PC-9 (cell line): ENCODE measurements around the gene PARP3. TPM values are rescaled to one million over a fixed set of nuclear protein-coding genes. Genes with fewer than 3 reads are reported as not detected.

Source experiments
- BruUV-seq: library from RNA; stranded (reverse); fragments of 400-500 nt; replicated peaks from 2 replicates; lab custom pipeline; 2021; lab: Mats Ljungman, UMichigan
- CTCF ChIA-PET: fragments of 300-600 bp; sonication (Branson Sonifier 250); formaldehyde crosslinking; loops from one replicate; lab custom pipeline; 2022; ENCODE audit warnings: antibody characterized with exemption; lab: Charles Lee
- POLR2A ChIA-PET: fragments of 300-600 bp; sonication (Branson Sonifier 250); formaldehyde crosslinking; loops from one replicate; lab custom pipeline; 2022; ENCODE audit warnings: antibody characterized with exemption; ENCODE audit not compliant: unreplicated experiment; lab: Charles Lee
- DNase-seq, 2 experiments: peaks; one replicate each; pipeline versions ENCODE4 v3.0.0 to v3.0.0-alpha.2; 2015 to 2022; ENCODE audit warnings: mixed read lengths in 1 of 2
- H2AFZ ChIP-seq: fragments of 200-600 bp; sonication (generic); 2 replicates; pipeline ENCODE4 v1.8.1; 2017; ENCODE audit warnings: antibody characterized with exemption
- H3F3A ChIP-seq: fragments of 200-600 bp; sonication (generic); 2 replicates; pipeline ENCODE4 v1.8.1; 2017; ENCODE audit warnings: antibody characterized with exemption, mild to moderate bottlenecking, low read depth; ENCODE audit not compliant: insufficient read depth
- H3K27ac ChIP-seq: fragments of 200-600 bp; sonication (generic); 2 replicates; pipeline ENCODE4 v1.6.1; 2016; ENCODE audit warnings: mixed run types
- H3K27me3 ChIP-seq: fragments of 200-600 bp; sonication (generic); 2 replicates; pipeline ENCODE4 v1.6.1; 2016; ENCODE audit warnings: low read depth, mixed run types; ENCODE audit not compliant: insufficient read depth
- H3K36me3 ChIP-seq: fragments of 200-600 bp; sonication (generic); 2 replicates; pipeline ENCODE4 v1.6.1; 2016; ENCODE audit warnings: low read depth, mixed run types
- H3K4me1 ChIP-seq: fragments of 200-600 bp; sonication (generic); replicated peaks from 2 replicates; pipeline ENCODE4 v1.6.1; 2016; ENCODE audit warnings: mixed run types; ENCODE audit not compliant: insufficient read depth
- H3K4me2 ChIP-seq: fragments of 200-600 bp; sonication (generic); 2 replicates; pipeline ENCODE4 v1.6.1; 2017; ENCODE audit warnings: mixed run types
- H3K4me3 ChIP-seq: fragments of 200-600 bp; sonication (generic); 2 replicates; pipeline ENCODE4 v1.6.1; 2016; ENCODE audit warnings: mixed run types
- H3K79me2 ChIP-seq: fragments of 200-600 bp; sonication (generic); 2 replicates; pipeline ENCODE4 v1.6.1; 2017; ENCODE audit warnings: low read depth, mixed run types
- H3K9me2 ChIP-seq: fragments of 200-600 bp; sonication (generic); 2 replicates; pipeline ENCODE4 v1.8.1; 2017; ENCODE audit warnings: mild to moderate bottlenecking; ENCODE audit not compliant: insufficient read depth
- H3K9me3 ChIP-seq: fragments of 200-600 bp; sonication (generic); 2 replicates; pipeline ENCODE4 v1.8.1; 2016; ENCODE audit warnings: low read depth; ENCODE audit not compliant: insufficient read depth
- H4K20me1 ChIP-seq: fragments of 200-600 bp; sonication (generic); 2 replicates; pipeline ENCODE4 v1.8.1; 2017; ENCODE audit not compliant: insufficient read depth
- CTCF ChIP-seq: fragments of 200-600 bp; sonication (generic); conservative IDR thresholded peaks from 2 replicates; pipeline ENCODE4 v1.6.1; 2017; ENCODE audit warnings: mixed run types, antibody characterized with exemption, mild to moderate bottlenecking, moderate library complexity
- EZH2 ChIP-seq: fragments of 200-600 bp; sonication (generic); IDR thresholded peaks from 2 replicates; pipeline ENCODE4 v1.8.0; 2017; ENCODE audit warnings: antibody characterized with exemption, low read depth
- intact Hi-C: fragments of 100-400 bp; cut with micrococcal nuclease; formaldehyde crosslinking; loops from one replicate; pipeline ENCODE4 v1.10.0; 2022; ENCODE audit not compliant: unreplicated experiment
- total RNA-seq: library from RNA; stranded (reverse); gene quantifications from 2 replicates; pipeline ENCODE4 v1.2.3, GENCODE V29; 2021

PARP3 gene
- total RNA-seq, 1 experiment from 2014 or later = 24.4 TPM

GRCh38 chr3:51966922-51967383 lies 24.8 kb downstream of the PARP3 start:
- H3K4me3 ChIP-seq = peak overlapping the region; percentile 56; the same call in 1 of the 2 replicates
- H4K20me1 ChIP-seq = no peaks in the 10 kb centered on the region
- ChIA-PET CTCF (interaction anchor here (0.6 kb wide), 2 partner anchors 311 to 380 kb away, joined by 3 to 7 read pairs; no protein-coding TSS in a partner anchor), POLR2A (interaction anchor here (0.6 kb wide), 1 partner anchor 25 kb away, joined by 5 read pairs; no protein-coding TSS in a partner anchor)
- no peaks in the 10 kb centered on the region for H3K27me3 ChIP-seq
- peaks cover 23% of the 10 kb centered on the region for H3F3A ChIP-seq
- no peak for DNase-seq
- TF ChIP-seq CTCF = no peak
- no peak for TF ChIP-seq EZH2
- peaks cover 4% of the 10 kb centered on the region; the same call in 1 of the 2 replicates for H3K4me1 ChIP-seq
- no peaks in the 10 kb centered on the region for H3K9me3 ChIP-seq
- no peaks in the 10 kb centered on the region for H3K9me2 ChIP-seq
- H2AFZ ChIP-seq = 0 out of 2 replicates have a peak overlapping the region, but pooled peaks have one; percentile 22
- no peak overlapping the region for H3K27ac ChIP-seq
- intact Hi-C loops = no loop called here
- H3K79me2 ChIP-seq = no peaks in the 10 kb centered on the region; the same call in 1 of the 2 replicates
- no TSS peak for BruUV-seq
- H3K36me3 ChIP-seq = no peaks in the 10 kb centered on the region
- H3K4me2 ChIP-seq = peak overlapping the region; percentile 80

- Histone ChIP-seq H3F3A (peaks cover 28% of the 10 kb centered on the region), H3K36me3 (no peaks in the 10 kb centered on the region), H3K9me3 (no peaks in the 10 kb centered on the region), H3K4me1 (peaks cover 4% of the 10 kb centered on the region; the same call in 1 of the 2 replicates), H3K4me2 (peak within 1 kb of the TSS; percentile 88), H4K20me1 (no peaks in the 10 kb centered on the region), H3K4me3 (peak within 1 kb of the TSS; percentile 57; the same call in 1 of the 2 replicates), H3K27me3 (no peaks in the 10 kb centered on the region), H2AFZ (0 out of 2 replicates have a peak within 1 kb of the TSS, but pooled peaks have one; percentile 22), H3K79me2 (peaks cover 3% of the 10 kb centered on the region; the same call in 1 of the 2 replicates), H3K27ac (no peak within 1 kb of the TSS), H3K9me2 (no peaks in the 10 kb centered on the region)
- BruUV-seq = TSS peak; percentile 59
- ChIA-PET CTCF (interaction anchor here (0.6 kb wide), 2 partner anchors 310 to 379 kb away, joined by 3 to 7 read pairs; no protein-coding TSS in a partner anchor), POLR2A (interaction anchor here (0.6 kb wide), 2 partner anchors 9 to 24 kb away, joined by 3 to 5 read pairs; no protein-coding TSS in a partner anchor)
- intact Hi-C loops = no loop called here
- peak in 1 of 2 experiments; percentile 62 for DNase-seq
- no peak for TF ChIP-seq CTCF
- TF ChIP-seq EZH2 = no peak
Measured at GRCh38 chr3:51967384-51968169, 25.4 kb downstream of the PARP3 start, which contains the start of gene PCBP4. Gene PCBP4 (minus strand): TSS chr3:51967454. CDS start chr3:51961240, 6,214 bp downstream.

GRCh38 chr3:51968170-51968775 lies 26.1 kb downstream of the PARP3 start:
- no TSS peak for BruUV-seq
- Histone ChIP-seq H3F3A (peaks cover 28% of the 10 kb centered on the region), H4K20me1 (no peaks in the 10 kb centered on the region), H3K79me2 (peaks cover 9% of the 10 kb centered on the region; the same call in 1 of the 2 replicates), H3K4me1 (peaks cover 4% of the 10 kb centered on the region; the same call in 1 of the 2 replicates), H3K27ac (no peak overlapping the region), H3K27me3 (no peaks in the 10 kb centered on the region), H3K36me3 (no peaks in the 10 kb centered on the region), H3K9me2 (no peaks in the 10 kb centered on the region), H3K4me3 (peak overlapping the region; percentile 57; the same call in 1 of the 2 replicates), H2AFZ (no peak overlapping the region), H3K4me2 (peak overlapping the region; percentile 88), H3K9me3 (no peaks in the 10 kb centered on the region)
- ChIA-PET POLR2A (interaction anchor here (0.6 to 0.7 kb wide), 2 partner anchors 39 to 81 kb away, joined by 5 to 8 read pairs; no protein-coding TSS in a partner anchor), CTCF (no interaction called here)
- intact Hi-C loops = no loop called here
- TF ChIP-seq CTCF = no peak
- TF ChIP-seq EZH2 = no peak
- no peak for DNase-seq
